ENCODE results near the gene HRCT1.
A peak's percentile ranks its signal among the peaks of the same experiment; 100 is the strongest.

The HRCT1 gene

DNA sequence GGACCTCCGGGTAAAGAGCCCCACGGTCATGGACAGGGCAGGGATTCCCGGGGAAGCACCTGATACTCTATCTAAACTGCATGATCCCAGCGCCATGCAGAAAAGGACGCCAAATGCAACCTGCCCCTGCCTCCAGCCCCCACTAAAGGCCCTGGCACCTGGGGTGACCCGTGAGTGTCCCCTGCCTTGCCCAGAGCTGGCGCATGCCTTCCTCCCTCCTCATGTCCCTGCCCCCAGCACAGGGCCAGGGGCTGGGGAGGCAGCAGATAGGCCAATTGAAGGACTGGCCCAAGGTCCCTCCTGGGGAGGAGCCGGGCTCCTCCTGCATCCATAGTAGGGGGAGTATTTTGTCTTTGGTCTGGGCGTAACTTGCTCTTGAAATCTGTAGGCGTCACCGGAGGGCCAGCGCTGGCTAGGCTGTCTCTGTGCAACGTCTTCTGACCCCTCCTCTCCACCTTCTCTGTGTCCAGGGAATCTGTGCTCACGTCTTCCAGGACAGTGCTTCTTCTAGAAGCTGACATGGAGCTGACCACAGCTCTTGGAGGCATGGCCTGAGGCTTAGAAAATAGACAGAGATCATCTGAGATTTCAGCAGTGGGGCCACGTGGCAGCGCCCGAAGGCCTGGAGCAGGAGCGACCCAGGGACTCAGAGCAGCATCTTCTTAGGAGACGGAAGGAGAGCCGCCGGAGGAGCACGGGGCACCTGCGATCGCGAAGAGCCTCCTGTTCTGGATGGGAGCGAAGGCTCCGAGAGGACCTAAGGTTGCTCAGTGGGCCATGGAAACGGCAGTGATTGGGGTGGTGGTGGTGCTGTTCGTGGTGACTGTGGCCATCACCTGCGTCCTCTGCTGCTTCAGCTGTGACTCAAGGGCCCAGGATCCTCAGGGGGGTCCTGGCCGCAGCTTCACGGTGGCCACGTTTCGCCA lies 3.9 kb downstream of the HRCT1 start:
- no peak overlapping the region for H3K4me3 ChIP-seq (ENCODE audit: low read depth, low read length, poor library complexity, severe bottlenecking)
- H4K20me1 ChIP-seq (ENCODE audit: insufficient read depth, low read length) = no peaks in the 10 kb centered on the region
- H3K27me3 ChIP-seq (ENCODE audit: insufficient read depth, low read length) = no peaks in the 10 kb centered on the region; the same call in 1 of the 2 replicates
- H2AFZ ChIP-seq (ENCODE audit: low read length) = no peak overlapping the region
- no peaks in the 10 kb centered on the region for H3K9me3 ChIP-seq (ENCODE audit: low read length)
- no peak overlapping the region for H3K9ac ChIP-seq (ENCODE audit: low read length)
- no peaks in the 10 kb centered on the region for H3K79me2 ChIP-seq (ENCODE audit: insufficient read depth, low read length)
- H3K36me3 ChIP-seq (ENCODE audit: insufficient read depth, low read length) = no peaks in the 10 kb centered on the region
- H3K4me1 ChIP-seq (ENCODE audit: insufficient read depth, low read length, severe bottlenecking) = no peaks in the 10 kb centered on the region
- no peak overlapping the region for H3K4me2 ChIP-seq (ENCODE audit: low read length)
- TF ChIP-seq EZH2 (IDR thresholded peaks at IDR 0.05; ENCODE audit: borderline replicate concordance, low read length) = no peak
- TF ChIP-seq, protein P1, sequence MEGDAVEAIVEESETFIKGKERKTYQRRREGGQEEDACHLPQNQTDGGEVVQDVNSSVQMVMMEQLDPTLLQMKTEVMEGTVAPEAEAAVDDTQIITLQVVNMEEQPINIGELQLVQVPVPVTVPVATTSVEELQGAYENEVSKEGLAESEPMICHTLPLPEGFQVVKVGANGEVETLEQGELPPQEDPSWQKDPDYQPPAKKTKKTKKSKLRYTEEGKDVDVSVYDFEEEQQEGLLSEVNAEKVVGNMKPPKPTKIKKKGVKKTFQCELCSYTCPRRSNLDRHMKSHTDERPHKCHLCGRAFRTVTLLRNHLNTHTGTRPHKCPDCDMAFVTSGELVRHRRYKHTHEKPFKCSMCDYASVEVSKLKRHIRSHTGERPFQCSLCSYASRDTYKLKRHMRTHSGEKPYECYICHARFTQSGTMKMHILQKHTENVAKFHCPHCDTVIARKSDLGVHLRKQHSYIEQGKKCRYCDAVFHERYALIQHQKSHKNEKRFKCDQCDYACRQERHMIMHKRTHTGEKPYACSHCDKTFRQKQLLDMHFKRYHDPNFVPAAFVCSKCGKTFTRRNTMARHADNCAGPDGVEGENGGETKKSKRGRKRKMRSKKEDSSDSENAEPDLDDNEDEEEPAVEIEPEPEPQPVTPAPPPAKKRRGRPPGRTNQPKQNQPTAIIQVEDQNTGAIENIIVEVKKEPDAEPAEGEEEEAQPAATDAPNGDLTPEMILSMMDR (IDR thresholded peaks at IDR 0.05; ENCODE audit: low read length) = no peak
- no peaks in the 10 kb centered on the region for H3K9me2 ChIP-seq (ENCODE audit: low read depth, low read length)
- H3K27ac ChIP-seq (ENCODE audit: low read depth, low read length, poor library complexity, severe bottlenecking) = no peak overlapping the region
- no peaks in the 10 kb centered on the region for H3F3A ChIP-seq (ENCODE audit: insufficient read depth, low read length)

DNA sequence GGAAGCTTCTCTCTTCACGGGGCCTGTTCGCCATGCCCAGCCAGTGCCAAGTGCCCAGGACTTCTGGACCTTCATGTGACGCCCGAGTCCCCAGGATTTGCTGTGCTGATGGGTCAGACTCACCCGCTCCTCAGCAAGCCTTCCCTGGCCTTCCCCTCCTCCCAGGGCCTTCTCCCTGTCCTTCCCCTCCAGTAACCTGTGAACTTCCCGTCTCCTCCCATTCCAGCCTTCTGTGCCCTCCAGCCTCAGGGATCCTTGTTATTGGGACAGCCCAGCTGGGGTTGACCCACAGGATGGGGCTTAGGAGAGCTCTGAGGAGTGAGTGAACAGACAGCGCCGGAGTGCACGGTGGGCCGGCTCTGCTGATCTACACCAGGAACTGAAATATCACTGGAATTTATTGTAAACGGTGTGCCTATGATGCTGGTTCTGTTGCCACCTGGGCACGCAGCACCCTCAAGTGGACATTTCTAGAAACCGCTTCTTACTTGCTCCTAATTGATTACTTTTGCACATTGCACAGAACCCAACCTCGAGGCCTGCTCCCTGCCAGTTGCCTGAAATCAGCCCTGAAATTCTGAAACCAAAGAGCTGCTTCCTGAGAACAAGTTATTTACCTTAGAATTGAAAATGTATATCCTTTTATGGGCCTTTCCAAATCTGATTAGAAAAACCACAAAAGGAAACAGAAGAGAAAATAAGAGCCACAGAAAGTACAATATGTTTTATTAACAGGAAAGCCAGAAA lies 4.8 kb downstream of the HRCT1 start:
- H3F3A ChIP-seq (ENCODE audit: insufficient read depth, low read length) = no peaks in the 10 kb centered on the region
- no peaks in the 10 kb centered on the region for H3K4me1 ChIP-seq (ENCODE audit: insufficient read depth, low read length, severe bottlenecking)
- no peak overlapping the region for H3K27ac ChIP-seq (ENCODE audit: low read depth, low read length, poor library complexity, severe bottlenecking)
- H3K9me2 ChIP-seq (ENCODE audit: low read depth, low read length) = no peaks in the 10 kb centered on the region
- no peak for TF ChIP-seq EZH2 (IDR thresholded peaks at IDR 0.05; ENCODE audit: borderline replicate concordance, low read length)
- TF ChIP-seq, protein P1 (IDR thresholded peaks at IDR 0.05; ENCODE audit: low read length) = peak; percentile 49
- H3K79me2 ChIP-seq (ENCODE audit: insufficient read depth, low read length) = no peaks in the 10 kb centered on the region
- H3K9ac ChIP-seq (ENCODE audit: low read length) = no peak overlapping the region
- no peaks in the 10 kb centered on the region for H4K20me1 ChIP-seq (ENCODE audit: insufficient read depth, low read length)
- H3K4me2 ChIP-seq (ENCODE audit: low read length) = no peak overlapping the region
- no peaks in the 10 kb centered on the region for H3K9me3 ChIP-seq (ENCODE audit: low read length)
- no peaks in the 10 kb centered on the region; the same call in 1 of the 2 replicates for H3K27me3 ChIP-seq (ENCODE audit: insufficient read depth, low read length)
- no peaks in the 10 kb centered on the region for H3K36me3 ChIP-seq (ENCODE audit: insufficient read depth, low read length)
- no peak overlapping the region for H3K4me3 ChIP-seq (ENCODE audit: low read depth, low read length, poor library complexity, severe bottlenecking)
- no peak overlapping the region for H2AFZ ChIP-seq (ENCODE audit: low read length)

DNA sequence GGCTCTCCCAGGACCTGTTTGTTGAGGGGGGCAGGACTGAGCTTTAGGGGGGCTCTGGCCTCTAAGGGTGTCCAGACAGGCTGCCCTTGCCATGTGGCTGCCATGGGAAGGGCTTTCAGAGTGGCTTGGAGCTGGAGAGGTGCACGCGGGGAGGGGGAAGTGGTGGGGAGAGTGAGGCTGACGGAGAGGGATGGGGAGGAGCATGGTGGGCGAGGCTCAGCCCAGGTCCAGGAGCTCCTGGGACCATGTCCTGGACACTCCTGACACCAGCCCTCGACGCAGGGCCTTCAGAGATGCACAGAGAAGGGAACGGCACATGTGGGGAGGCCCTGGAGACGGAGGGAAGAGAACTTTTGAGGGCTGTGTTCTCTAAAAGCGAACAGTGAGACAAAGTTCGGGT lies 5.7 kb downstream of the HRCT1 start:
- no peak overlapping the region for H3K4me3 ChIP-seq (ENCODE audit: low read depth, low read length, poor library complexity, severe bottlenecking)
- no peaks in the 10 kb centered on the region for H3K79me2 ChIP-seq (ENCODE audit: insufficient read depth, low read length)
- H3K4me2 ChIP-seq (ENCODE audit: low read length) = no peak overlapping the region
- H3K27ac ChIP-seq (ENCODE audit: low read depth, low read length, poor library complexity, severe bottlenecking) = no peak overlapping the region
- no peak for TF ChIP-seq EZH2 (IDR thresholded peaks at IDR 0.05; ENCODE audit: borderline replicate concordance, low read length)
- TF ChIP-seq, protein P1 (IDR thresholded peaks at IDR 0.05; ENCODE audit: low read length) = no peak
- H3K9me3 ChIP-seq (ENCODE audit: low read length) = no peaks in the 10 kb centered on the region
- no peak overlapping the region for H2AFZ ChIP-seq (ENCODE audit: low read length)
- no peaks in the 10 kb centered on the region; the same call in 1 of the 2 replicates for H3K27me3 ChIP-seq (ENCODE audit: insufficient read depth, low read length)
- H3F3A ChIP-seq (ENCODE audit: insufficient read depth, low read length) = no peaks in the 10 kb centered on the region
- H3K36me3 ChIP-seq (ENCODE audit: insufficient read depth, low read length) = no peaks in the 10 kb centered on the region
- no peak overlapping the region for H3K9ac ChIP-seq (ENCODE audit: low read length)
- no peaks in the 10 kb centered on the region for H3K9me2 ChIP-seq (ENCODE audit: low read depth, low read length)
- no peaks in the 10 kb centered on the region for H4K20me1 ChIP-seq (ENCODE audit: insufficient read depth, low read length)
- H3K4me1 ChIP-seq (ENCODE audit: insufficient read depth, low read length, severe bottlenecking) = no peaks in the 10 kb centered on the region

All from OCI-LY1 (cell line).